Breast epithelium (tissue), 4 donors: Measurements from ENCODE around the gene ZNF184. TPM values are rescaled to one million over a fixed set of nuclear protein-coding genes. Genes with fewer than 3 reads are reported as not detected.

Experiments used
- DNase-seq, 2 donors: peaks; one replicate each; pipeline ENCODE4 v3.0.0-alpha.2; 2019; ENCODE audit warnings: low spot score in 2 of 2
- H3K27ac ChIP-seq, 2 donors: fragments of 200-600 bp; sonication (generic) in 1 of 2; one replicate each; pipeline ENCODE4 v1.5.1; 2016 to 2019; ENCODE audit warnings: mild to moderate bottlenecking in 1 of 2
- H3K27me3 ChIP-seq, 2 donors: fragments of 200-600 bp; sonication (generic) in 1 of 2; one replicate each; pipeline versions ENCODE4 v1.5.1 to v1.6.0; 2017 to 2019; ENCODE audit warnings: control low read depth in 1 of 2, mild to moderate bottlenecking in 1 of 2
- H3K36me3 ChIP-seq: fragments of 200-600 bp; one replicate; pipeline ENCODE4 v1.5.1; 2019
- H3K4me1 ChIP-seq, 2 donors: fragments of 200-600 bp; sonication (generic); one replicate each; pipeline ENCODE4 v1.5.1; 2016 to 2019; ENCODE audit warnings: control low read depth in 1 of 2
- H3K4me3 ChIP-seq, 3 donors: fragments of 200-600 bp; sonication (generic); 1 replicate in 2 of 3; 2 replicates in 1 of 3; pipeline ENCODE4 v1.5.1; 2016 to 2019; ENCODE audit warnings: mild to moderate bottlenecking in 3 of 3, moderate library complexity in 2 of 3
- H3K9me3 ChIP-seq, 2 donors: fragments of 200-600 bp; sonication (generic) in 1 of 2; one replicate each; pipeline ENCODE4 v1.5.1; 2016 to 2019; ENCODE audit warnings: control low read depth in 1 of 2
- CTCF ChIP-seq, 3 donors: fragments of 450-650 bp; IDR thresholded peaks; one replicate each; pipeline ENCODE4 v1.5.1; 2016 to 2017; ENCODE audit warnings: antibody characterized with exemption in 3 of 3, mild to moderate bottlenecking in 3 of 3, moderate library complexity in 3 of 3
- POLR2A ChIP-seq: fragments of 450-650 bp; IDR thresholded peaks from one replicate; pipeline ENCODE4 v1.6.1; 2016; ENCODE audit warnings: antibody characterized with exemption, mild to moderate bottlenecking, moderate library complexity
- POLR2AphosphoS5 ChIP-seq, 3 donors: sonication (generic); formaldehyde crosslinking; IDR thresholded peaks; one replicate each; pipeline ENCODE4 v1.6.1; 2017; ENCODE audit warnings: antibody characterized with exemption in 3 of 3
- intact Hi-C: fragments of 100-400 bp; cut with DNase I; formaldehyde crosslinking; loops from one replicate; pipeline ENCODE4 v1.15.1; 2023; ENCODE audit warnings: low total_unique reads
- total RNA-seq, 3 donors: library from RNA; depleted of rRNA; stranded (reverse); fragments of >200 nt; gene quantifications; one replicate each; pipeline ENCODE4 v1.1.0, GENCODE V29; 2016

The ZNF184 gene
- total RNA-seq, 3 donors from 2014 or later = 3.8 to 13.3 (median 9.2) TPM

DNA sequence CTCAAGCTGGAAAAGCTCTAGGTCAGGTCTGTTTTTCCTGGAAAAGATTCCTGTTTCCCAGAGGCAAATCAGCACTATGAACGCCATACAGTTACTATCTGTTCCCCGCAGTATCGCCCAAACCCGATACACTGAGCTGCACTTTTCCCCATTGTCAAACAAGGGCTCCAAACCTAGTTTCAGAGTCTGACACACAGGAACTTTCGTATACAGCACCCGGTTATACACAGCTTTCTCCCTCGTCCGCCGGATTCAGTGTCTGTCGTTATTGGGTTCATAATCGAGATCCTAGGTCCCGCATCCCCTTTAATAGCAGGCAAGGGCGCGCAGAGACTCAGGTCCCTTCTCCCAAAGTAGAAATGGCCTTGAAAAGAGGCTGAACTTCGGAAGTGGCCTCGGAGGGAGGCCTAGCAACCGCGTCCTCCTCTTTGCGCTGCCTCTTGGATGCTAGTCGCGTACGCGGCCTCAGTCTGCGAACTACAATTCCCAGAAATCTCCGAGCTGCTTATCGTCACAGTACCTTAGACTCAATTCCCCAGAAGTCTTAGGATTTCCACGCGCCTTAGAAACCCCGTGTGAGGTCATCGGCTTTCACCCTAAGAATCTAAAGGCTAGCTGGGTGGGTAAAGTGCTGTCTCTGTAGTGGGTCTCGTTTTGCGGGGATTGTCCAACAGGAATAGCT lies 50.1 kb downstream of the ZNF184 start:
- peak overlapping the region in 1 of 3 donors; percentile 25 for H3K4me3 ChIP-seq
- H3K27ac ChIP-seq = no peak overlapping the region
- no peaks in the 10 kb centered on the region for H3K27me3 ChIP-seq
- no peaks in the 10 kb centered on the region for H3K36me3 ChIP-seq
- H3K4me1 ChIP-seq = no peaks in the 10 kb centered on the region
- TF ChIP-seq POLR2A (no peak), CTCF (IDR thresholded peaks at IDR 0.05) (no peak), POLR2AphosphoS5 (IDR thresholded peaks at IDR 0.05) (no peak)
- intact Hi-C loops = no loop called here
- DNase-seq = no peak
- H3K9me3 ChIP-seq = peaks cover 0 to 4% of the 10 kb centered on the region in 2 donors

GRCh38 chr6:27419363-27419762 lies 53.5 kb downstream of the ZNF184 start:
- no peaks in the 10 kb centered on the region for H3K27me3 ChIP-seq
- intact Hi-C loops = no loop called here

GRCh38 chr6:27415898-27416297 lies 57.0 kb downstream of the ZNF184 start:
- TF ChIP-seq POLR2AphosphoS5 (IDR thresholded peaks at IDR 0.05) = no peak
- TF ChIP-seq CTCF (IDR thresholded peaks at IDR 0.05) = no peak
- TF ChIP-seq POLR2A = no peak
- Histone ChIP-seq H3K27ac (no peak overlapping the region), H3K4me3 (no peak overlapping the region), H3K27me3 (no peaks in the 10 kb centered on the region), H3K36me3 (no peaks in the 10 kb centered on the region), H3K4me1 (no peaks in the 10 kb centered on the region), H3K9me3 (peaks cover 0 to 6% of the 10 kb centered on the region in 2 donors)
- DNase-seq = no peak
- intact Hi-C loops = no loop called here

More at GRCh38 chr6:27419363-27419762, 53.5 kb downstream of the ZNF184 start:
- TF ChIP-seq POLR2A (no peak), CTCF (IDR thresholded peaks at IDR 0.05) (no peak), POLR2AphosphoS5 (IDR thresholded peaks at IDR 0.05) (no peak)
- H3K27ac ChIP-seq = no peak overlapping the region
- H3K4me1 ChIP-seq = no peaks in the 10 kb centered on the region
- DNase-seq = no peak
- H3K36me3 ChIP-seq = no peaks in the 10 kb centered on the region
- peaks cover 0 to 6% of the 10 kb centered on the region in 2 donors for H3K9me3 ChIP-seq
- no peak overlapping the region for H3K4me3 ChIP-seq

DNA sequence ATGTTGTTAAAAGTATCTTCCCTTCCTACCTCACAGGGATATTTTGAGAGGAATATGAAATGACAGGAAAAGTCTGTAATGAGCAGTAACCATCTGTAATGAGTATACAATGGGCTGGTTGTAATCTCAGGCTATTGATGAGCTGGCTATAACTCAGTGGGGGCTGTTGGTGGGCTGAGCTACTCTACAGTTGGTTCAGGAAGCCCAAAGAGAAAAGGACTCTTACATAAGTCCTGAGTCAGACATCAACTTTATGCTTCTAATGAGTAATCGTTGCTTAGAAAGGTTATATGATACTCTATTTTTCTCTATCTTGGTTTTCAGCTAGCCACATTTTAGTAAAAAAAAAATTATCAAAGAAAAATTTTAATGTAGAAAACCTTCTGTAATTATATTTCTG lies 57.9 kb downstream of the ZNF184 start:
- H3K27ac ChIP-seq = no peak overlapping the region
- intact Hi-C loops = no loop called here
- no peaks in the 10 kb centered on the region for H3K27me3 ChIP-seq
- no peaks in the 10 kb centered on the region for H3K4me1 ChIP-seq
- no peaks in the 10 kb centered on the region for H3K36me3 ChIP-seq
- H3K4me3 ChIP-seq = no peak overlapping the region
- no peak for TF ChIP-seq POLR2AphosphoS5 (IDR thresholded peaks at IDR 0.05)
- TF ChIP-seq CTCF (IDR thresholded peaks at IDR 0.05) = no peak
- TF ChIP-seq POLR2A = no peak
- DNase-seq = no peak
- peaks cover 0 to 6% of the 10 kb centered on the region in 2 donors for H3K9me3 ChIP-seq

DNA sequence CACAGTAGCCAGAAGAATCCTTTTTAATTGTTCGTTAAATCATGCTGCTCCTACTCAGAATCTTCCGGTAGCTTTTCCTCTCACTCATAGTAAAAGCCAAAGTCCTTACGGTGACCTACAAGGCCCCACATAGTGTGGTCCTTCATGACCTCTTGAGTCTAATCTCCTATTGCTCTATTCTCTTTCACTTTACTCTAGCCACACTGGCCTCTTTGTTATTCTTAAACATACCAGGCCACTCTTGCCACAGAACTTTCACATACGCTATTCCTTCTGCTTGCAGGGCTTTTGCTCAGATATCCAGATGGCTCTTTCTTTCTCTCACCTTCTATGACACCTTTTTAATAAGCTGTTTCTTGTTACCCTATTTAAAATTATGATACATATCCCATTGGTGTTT lies 58.6 kb downstream of the ZNF184 start:
- Histone ChIP-seq H3K4me3 (no peak overlapping the region), H3K4me1 (no peaks in the 10 kb centered on the region), H3K36me3 (no peaks in the 10 kb centered on the region), H3K27me3 (no peaks in the 10 kb centered on the region), H3K27ac (no peak overlapping the region), H3K9me3 (peaks cover 0 to 6% of the 10 kb centered on the region in 2 donors)
- intact Hi-C loops = no loop called here
- no peak for DNase-seq
- no peak for TF ChIP-seq POLR2AphosphoS5 (IDR thresholded peaks at IDR 0.05)
- TF ChIP-seq POLR2A = no peak
- no peak for TF ChIP-seq CTCF (IDR thresholded peaks at IDR 0.05)
